Activated naive CD4-positive, alpha-beta T cell treated with Interleukin-2 at 50 U/mL for 16 hours (primary cell): ENCODE data around the gene GIPC3.
A peak's percentile ranks its signal among the peaks of the same experiment; 100 is the strongest.
"Not testable (repeated sequence)": the region's sequence is repeated elsewhere in the genome, so short reads cannot be mapped to it uniquely, and the experiment has no call there.

ENCODE experiments used
- DNase-seq: peaks from one replicate; pipeline ENCODE4 v3.0.0-alpha.2; 2020

The GIPC3 gene

DNA sequence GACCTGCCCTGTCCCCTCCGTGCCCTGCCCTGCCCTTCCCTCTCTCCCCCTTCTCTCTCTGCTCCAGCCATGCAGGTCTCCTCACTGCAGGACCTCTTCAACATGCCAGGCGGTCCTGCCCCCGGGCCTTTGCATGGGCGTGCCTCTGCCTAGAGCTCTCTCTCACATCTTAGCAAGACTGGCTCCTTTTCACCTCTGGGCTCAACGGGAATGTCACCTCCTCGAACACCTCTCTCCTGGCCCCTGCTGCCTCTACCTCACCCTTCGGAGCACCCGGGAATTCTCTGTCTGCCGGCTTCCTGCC lies 33.5 kb upstream of the GIPC3 start:
- DNase-seq: no peak

DNA sequence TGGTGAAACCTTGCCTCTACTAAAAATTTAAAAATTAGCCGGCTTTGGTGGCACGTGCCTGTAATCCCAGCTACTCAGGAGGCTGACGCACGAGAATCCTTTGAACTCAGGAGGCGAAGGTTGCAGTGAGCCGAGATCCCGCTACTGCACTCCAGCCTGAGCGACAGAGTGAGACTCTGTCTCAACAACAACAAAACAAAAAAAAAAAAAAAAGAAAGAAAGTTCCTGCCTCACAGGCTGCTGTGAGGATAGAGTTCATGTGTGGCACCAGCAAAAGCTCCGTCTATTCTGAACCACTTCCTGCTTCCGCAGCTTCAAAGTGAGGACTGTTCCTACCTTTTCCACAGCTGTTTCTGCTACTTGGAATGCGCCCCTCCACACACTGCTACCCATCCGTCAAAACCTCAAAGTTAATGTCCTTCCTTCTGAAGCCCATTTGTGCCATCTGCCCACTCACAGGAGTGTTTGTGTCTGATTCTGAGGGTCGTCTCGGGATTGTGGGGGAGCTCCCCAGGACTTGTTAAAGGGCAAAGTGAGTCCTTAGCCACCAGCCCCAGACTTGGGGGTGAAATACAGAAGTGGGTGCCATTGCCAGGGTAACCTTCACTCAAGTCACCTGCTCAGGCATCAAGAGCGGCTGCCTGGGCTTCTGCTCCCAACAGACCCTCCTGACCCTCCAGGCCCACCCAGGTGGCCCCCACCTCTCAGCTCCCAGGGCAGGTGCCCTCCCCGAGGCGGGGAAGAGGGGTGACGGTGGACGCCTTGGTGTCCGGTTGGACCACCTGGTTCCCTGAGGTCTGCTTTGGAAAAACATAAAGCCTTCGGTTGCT lies 30.8 kb upstream of the GIPC3 start:
- peak; percentile 29 for DNase-seq

DNA sequence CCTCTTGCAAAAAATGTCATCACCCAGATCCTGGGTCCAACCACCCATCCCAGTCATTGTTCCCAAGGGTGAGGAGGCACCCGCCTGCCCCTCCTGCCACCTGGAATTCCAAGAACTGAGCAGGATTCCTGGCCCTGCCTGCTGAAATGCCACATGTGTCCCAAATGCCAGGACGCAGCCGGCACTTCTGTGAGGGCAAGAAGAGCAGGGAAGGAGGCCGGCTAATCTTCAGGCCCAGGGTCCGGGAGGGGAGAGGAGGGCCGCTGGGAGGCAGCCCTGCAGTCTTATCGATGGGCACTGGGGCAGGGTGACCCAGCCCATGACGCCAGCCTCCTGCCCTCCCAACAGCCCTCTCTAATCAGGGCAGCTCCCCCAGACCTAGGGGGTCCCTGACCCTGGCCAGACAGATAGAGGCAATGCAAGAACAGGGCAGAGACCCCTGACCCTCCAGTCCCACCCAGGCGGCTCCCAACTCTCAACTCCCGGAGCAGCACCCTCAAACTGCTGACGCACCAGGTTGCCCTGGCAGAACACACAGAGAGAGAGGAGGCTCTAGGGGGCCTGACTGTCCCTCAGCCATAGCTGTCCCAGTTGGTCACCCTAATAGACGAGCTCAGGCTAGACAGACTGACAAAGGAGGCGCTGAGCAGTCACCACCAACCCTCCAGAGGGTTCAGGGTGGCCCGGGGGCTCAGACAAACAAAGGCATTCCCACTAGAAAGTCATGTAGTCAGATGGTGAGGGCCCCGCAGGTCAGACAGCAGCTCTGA lies 29.4 kb upstream of the GIPC3 start:
- DNase-seq: no peak

DNA sequence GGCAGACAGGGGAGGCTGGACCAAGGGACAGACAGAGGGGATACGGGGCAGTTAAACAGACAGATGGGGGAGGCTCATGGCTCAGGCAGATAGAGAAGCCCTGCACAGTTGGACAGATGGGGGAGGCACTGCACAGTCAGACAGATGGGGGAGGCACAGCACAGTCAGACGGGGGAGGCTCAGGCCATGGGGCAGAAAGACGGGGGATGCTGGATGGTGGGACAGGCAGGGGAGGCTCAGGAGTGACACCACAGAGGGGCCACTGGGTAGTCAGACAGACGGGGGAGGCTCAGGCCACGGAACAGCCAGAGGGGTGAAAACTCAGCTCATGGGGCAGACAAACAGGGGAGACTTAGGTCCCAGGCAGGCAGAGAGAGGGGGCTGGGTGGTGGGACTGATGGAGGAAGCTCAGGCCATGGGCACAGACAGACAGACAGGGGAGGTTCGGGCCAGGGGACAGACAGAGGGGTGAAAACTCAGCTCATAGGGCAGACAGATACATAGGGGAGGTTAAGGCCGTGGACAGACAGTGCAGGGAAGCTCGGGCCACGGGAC lies 28.8 kb upstream of the GIPC3 start:
- no peak for DNase-seq

DNA sequence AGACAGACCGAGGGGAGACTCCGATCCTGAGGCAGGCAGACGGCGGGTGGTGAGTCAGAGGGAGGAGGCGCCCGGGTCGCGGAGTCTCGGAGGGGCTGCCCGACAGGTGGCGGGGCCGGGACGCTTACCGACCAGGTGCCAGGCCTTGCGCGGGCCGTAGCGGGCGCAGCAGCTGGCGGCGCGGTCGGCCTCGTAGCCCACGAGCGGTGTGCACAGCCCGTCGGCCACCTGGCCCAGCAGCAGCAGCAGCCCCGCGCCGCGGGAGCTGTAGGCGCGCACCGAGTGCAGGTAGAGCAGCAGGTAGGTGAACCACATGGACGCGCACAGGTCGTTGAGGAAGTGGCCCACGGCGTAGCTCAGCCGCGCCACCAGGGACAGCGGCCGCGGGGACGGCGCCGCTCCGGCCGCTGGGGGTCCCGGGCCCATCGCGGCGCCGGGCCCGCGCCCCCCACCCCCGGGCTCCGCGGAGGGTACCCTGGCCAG lies 28.3 kb upstream of the GIPC3 start:
- DNase-seq: peak; percentile 73

DNA sequence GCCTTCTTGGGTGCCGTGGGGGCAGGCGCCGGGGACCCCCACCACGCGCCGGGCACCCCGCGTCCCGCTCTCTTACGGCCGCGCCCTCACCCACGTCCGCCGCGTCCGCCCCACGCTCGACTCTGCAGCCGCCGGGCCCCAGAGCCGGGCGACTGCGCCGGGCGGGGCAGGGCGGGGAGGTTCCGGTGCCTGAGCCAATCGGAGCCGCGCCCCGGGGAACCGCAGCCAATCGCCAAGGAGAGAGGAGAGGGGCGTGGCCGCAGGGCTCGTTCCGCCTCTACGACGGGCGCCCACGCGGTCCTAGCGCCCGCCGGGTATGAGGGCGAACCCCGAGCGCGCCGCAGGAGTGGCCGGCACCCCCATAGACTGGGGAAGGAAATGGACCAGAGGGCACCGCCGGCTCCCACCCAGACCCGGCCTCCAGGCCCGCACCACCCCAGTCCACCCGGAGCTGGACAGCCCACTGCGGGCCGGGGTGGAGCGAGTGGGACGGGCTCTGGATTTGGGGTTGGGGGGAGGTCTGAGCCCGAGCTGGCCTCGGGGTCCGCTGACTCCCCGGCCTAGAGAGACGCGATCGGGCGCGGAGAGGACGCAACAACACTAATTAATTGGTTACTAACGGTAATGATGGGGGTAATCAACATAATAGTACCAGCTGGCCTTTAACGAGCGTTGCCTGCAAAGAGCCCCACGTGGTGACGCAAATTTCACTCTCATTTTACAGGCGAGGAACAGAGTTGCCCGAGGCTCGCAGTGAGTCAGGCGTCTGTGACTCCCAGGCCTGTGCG lies 27.6 kb upstream of the GIPC3 start, which contains the start of gene MFSD12:
Gene MFSD12, minus strand, starts transcription at position 126 of the 788 bp plus-strand sequence. CDS start 183 bp downstream, outside the sequence.
- DNase-seq: peak; percentile 96

DNA sequence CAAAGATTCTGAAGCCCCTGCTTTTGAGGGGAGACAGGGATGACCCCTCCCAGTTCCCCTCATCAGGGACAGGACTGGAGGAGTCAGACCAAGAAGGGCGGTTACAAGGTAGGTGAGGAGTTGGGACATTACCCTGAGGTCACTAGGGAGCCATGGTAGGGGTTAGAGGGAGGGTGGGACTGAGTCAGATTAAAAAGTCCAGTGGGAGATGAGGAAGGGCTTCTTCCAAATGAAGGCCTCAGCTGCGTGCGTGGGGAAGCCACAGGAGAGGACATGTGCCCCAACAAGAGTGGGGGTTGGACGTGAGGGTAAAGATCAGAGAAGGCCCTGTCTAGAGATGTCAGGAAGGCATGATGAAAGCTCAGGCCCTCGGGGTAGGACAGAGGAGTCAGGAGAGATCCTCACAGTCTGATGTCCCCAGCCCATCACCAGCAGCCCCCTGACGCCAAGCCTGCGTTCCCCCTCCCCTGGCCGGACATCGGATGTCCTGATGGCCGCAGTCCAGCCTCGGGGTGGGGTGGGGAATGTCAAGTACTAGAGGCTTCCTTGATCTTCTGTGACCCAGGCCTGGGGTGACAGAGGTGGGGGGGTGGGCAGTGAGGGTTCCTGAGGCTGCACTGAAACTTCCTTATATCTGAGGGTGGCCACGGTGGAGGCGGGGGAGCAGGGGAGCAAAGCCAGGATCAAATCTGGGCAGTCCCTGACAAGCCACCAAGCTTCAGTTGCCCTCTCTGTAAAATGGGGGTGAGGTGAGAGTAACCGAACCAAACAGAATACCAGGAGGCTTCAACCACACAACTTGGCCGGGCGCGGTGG lies 21.4 kb upstream of the GIPC3 start:
- DNase-seq: no peak

DNA sequence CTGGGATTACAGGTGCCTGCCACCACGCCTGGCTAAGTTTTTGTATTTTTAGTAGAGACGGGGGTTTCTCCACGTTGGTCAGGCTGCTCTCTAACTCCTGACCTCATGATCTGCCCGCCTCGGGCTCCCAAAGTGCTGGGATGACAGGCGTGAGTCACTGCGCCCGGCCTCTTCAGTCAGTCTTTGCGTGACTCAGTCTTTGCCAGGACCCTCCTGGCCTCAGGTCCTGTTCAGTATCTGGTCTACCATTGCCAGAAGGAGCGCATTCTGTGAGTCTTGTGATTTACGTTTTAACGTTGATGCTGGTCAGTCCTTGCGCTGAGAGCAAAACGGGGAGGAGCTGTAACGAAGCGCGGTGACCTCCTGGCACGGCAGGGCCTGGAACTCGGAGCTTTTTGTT lies 20.1 kb upstream of the GIPC3 start:
- DNase-seq: no peak

DNA sequence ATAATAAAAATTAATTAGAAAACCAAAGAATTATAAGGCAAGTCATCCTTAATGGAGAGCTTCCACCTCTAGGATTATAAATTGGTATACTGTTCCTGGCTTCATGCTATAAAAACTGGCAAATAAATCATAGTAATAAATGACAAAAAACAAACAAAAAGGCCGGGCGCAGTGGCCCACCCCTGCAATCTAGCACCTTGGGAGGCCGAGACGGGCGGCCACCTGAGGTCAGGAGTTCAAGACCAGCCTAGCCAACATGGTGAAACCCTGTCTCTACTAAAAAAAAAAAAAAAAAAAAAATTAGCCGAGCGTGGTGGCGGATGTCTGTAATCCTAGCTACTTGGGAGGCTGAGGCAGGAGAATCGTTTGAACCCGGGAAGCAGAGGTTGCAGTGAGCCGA lies 15.2 kb upstream of the GIPC3 start:
- DNase-seq: not testable (repeated sequence)

DNA sequence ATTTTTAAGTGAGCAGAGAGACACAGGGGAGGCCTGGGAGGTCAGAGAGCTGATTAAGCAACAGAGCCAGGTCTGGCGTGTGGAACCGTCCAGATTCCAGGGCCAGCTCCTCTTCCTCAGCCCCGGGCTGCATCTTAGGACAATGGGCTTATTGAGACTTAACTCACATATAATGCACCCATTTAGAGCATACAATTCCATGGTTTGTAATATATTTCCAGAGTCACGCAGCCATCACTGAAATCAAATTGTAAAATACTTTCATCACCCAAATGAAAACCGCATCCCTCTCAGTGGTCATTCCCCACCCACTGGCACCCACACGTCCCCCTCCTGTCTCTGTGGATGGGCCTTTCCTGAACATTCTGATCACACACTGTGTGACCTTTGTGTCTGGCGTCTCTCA lies 14.7 kb upstream of the GIPC3 start:
- DNase-seq: no peak

DNA sequence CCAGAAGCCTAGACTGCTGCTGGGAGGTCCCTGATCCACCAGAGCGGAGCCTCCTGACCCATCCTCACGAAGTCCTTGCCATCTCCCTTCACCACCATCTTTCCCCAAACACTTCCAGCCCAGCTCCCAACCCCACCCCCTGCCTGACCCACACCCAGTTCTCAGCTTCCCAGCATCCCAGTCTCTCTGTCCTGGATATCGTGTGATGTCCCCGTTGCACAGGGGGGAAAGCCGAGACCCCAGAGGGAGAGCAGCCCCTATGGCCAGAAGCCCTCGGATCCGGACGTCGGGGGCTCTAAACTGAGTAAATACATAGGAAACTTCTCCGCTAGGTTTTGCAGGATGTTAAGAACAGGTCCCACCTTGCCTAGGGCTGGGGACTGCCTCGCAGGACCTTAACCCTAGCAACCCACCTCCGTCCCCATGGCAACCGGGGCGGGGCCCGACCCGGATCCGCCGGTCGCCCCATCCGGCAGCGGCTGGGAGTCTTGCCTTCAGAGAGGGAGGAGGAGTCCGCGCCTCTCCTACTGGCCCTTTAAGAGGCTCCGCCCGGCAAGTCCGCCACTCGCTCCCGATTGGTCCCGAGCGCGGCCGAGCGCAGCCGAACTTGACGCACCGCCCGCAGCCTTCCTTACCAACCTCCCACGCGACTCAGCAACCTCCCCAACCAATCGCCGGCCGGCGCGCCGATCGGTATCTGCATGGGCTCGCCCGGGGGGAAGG lies 13.0 kb upstream of the GIPC3 start:
- peak; percentile 99 for DNase-seq

DNA sequence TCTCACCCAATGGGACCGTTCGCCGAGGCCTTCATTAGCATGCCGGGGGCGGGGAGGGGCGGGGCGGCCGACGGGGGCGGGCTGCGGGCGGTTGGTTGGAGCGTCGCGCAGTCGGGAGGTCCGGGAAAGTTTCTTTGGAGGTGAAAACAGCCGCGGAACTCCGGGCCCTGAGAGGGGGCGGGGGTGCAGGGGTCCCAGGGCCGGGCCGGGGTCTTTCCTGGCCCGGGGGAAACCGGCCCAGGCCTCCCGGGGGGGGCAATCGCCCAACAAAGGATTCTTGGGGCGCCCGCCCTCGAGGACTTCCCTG lies 12.5 kb upstream of the GIPC3 start, which contains the start of gene HMG20B:
Gene HMG20B, plus strand, starts transcription at position 90 of the 307 bp plus-strand sequence. CDS start 366 bp downstream, outside the sequence.
- no peak for DNase-seq

DNA sequence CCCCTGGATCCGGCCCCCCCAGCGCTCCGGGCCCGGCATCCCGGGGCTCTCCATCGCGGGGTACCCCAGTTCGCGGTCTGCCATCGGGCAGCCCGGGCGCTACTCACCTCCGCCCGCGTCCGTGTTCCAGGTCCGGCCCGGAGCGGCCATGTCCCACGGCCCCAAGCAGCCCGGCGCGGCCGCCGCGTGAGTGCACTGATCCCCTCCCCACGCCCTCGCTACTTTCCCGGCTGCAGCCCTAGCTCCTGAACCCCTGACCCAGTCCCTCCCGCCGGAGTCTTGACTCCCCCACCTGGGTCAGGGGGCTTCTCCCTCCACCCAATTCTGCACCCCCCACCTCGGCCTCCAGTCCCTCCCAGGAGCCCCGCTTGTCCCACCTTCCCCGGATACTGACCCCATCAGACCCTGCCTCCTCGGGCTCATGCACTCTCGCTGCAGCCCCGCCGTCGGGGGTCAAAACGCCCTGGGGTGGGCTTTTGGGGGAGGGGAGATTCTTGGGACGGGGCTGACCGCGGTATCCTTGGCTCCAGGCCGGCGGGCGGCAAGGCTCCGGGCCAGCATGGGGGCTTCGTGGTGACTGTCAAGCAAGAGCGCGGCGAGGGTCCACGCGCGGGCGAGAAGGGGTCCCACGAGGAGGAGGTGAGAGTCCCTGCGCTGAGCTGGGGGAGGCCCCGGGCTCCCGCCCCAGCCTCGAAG lies 12.0 kb upstream of the GIPC3 start:
- no peak for DNase-seq

DNA sequence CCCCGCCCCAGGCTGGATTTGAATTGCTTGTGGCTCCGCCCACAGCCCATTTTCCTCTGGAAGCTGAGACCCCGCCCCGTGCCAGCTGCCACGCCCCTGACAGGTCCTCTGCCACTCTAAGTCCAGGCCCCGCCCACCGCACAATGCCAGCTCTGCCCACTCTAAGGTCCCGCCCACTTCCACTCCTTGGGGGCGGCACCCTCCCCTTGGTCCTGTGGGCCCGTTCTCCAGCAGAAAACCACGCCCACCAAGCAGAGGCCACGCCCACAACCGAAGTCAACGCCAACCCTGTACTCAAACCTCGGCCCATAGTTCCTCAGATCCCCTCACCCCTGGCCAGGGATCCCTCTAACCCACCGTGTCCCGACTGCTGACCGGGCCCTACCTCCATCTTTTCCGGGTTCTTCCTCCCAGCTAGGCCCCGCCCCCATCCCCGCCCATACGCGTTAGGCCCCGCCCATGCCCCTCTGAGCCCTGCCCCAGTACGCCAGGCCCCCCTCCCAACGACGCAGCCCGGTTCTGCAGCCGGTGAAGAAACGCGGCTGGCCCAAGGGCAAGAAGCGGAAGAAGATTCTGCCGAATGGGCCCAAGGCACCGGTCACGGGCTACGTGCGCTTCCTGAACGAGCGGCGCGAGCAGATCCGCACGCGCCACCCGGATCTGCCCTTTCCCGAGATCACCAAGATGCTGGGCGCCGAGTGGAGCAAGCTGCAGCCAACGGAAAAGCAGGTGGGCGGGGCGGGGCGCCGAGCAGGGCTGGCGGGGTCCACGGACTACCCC lies 11.2 kb upstream of the GIPC3 start:
- DNase-seq: peak; percentile 81

DNA sequence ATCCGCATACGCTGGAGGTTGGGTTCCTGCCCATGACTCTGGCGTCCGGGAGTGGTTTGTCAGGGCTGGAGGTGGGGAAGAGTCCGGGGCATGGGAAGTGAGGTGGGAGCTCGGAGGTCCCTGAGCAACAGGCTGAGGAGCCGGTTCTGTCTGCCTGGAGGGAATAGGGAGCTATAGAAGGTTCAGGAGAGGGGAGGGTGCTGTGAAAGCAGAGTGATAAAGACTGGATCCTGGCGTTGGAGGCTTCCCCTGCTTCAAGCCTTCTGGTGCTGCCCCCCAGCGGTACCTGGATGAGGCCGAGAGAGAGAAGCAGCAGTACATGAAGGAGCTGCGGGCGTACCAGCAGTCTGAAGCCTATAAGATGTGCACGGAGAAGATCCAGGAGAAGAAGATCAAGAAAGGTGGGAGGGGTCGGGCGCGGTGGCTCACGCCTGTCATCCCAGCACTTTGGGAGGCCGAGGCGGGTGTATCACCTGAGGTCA lies 10.0 kb upstream of the GIPC3 start:
- DNase-seq: peak; percentile 31

DNA sequence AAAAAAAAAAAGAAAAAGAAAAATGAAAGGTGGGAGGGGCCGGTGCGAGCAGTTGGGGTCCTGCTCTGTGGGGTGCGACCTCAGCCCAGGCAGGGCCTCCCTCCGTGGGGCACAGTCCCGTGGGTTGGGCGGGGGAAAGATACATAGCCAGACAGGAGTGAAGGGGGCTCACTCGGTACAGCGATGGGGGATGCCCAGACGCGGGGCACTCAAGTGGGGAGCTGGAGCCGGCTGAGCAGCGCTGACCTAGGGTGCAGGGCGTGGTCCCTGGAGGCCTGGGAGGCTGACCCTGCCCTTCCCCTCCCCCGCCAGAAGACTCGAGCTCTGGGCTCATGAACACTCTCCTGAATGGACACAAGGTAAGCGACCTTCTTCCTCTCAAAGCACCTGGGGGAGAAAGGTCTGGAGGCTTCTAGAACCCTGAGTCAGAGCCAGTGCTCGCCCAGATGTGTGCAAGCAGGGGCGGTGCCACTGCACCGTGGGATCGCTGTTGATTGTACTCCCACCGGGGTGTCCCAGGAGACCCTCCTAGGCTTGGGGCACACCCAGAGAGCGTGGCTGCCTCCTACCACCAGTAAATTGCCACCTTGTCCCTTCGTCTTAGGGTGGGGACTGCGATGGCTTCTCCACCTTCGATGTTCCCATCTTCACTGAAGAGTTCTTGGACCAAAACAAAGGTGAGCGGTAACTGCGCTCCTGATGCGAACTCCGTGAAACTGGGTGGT lies 9.2 kb upstream of the GIPC3 start:
- DNase-seq: no peak

DNA sequence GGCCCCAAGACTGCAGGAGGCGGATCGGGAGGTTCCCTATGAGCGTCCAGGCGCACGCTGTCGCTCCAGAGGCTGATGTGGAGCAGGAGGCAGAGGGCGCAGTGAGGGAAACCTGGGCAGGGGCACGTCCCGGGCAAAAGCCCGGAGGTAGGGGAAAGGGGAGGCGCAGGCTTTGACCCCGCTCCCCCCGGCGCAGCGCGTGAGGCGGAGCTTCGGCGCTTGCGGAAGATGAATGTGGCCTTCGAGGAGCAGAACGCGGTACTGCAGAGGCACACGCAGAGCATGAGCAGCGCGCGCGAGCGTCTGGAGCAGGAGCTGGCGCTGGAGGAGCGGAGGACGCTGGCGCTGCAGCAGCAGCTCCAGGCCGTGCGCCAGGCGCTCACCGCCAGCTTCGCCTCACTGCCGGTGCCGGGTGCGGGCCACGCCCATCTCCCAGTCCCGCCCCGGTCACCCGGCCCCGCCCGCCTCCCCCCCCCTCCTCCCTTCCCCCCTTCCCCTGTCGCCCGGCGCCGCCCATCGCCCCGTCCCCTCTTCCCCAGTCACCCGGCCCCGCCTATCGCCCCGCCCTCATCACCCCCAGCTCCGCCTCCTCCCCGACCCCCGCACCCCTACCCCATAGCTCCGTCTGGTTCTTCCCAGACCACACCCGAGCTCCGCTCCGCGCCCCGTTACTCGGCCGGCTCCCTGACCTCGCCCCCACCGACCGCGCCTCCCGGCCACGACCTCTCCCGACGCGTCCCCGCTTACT lies 8.4 kb upstream of the GIPC3 start:
- DNase-seq: no peak

DNA sequence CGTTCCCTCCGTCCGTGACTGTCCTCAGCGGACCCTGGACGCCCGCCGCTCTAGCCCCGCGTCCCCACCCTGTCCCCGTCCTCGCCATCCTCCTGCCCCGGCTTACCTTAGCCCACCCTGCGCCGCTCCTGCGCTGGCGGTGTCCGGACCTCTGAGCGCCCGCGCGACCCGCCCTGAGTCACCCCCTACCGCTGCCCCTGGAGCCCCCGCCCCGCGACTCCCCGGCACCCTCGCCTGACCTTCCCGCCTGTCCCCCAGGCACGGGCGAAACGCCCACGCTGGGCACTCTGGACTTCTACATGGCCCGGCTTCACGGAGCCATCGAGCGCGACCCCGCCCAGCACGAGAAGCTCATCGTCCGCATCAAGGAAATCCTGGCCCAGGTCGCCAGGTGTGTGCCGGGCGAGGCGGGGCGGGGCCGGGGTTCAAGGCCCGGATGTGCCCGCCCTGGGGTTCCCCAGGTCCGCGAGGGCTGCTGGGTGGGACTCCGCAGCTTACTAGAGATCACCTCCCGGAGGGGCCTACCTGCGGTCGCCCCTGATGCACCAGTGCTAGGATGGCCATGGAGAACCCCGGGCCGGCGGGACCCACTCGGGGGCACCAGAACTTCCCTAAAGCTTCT lies 7.4 kb upstream of the GIPC3 start:
- DNase-seq: no peak
